CD4-positive, alpha-beta T cell (primary cell): ENCODE data around the gene SEMA6D. TPM values are rescaled to one million over a fixed set of nuclear protein-coding genes. Genes with fewer than 3 reads are reported as not detected.

ENCODE experiments used
- ATAC-seq: fragments of 200-7000 bp; cut with Tn5 transposase; one replicate; pipeline ENCODE4 v1.10.0; 2022; ENCODE audit warnings: mild to moderate bottlenecking; ENCODE audit not compliant: poor library complexity
- CTCF ChIA-PET: fragments of 350-600 bp; sonication (Branson Sonifier 250); formaldehyde crosslinking; loops from one replicate; lab custom pipeline; 2021; ENCODE audit warnings: antibody characterized with exemption, inconsistent platforms; lab: Charles Lee
- POLR2A ChIA-PET: fragments of 350-600 bp; sonication (Branson Sonifier 250); formaldehyde crosslinking; loops from one replicate; lab custom pipeline; 2021; ENCODE audit warnings: antibody characterized with exemption, inconsistent platforms; lab: Charles Lee
- DNase-seq, 14 experiments: peaks; one replicate each; pipeline ENCODE4 v3.0.0-alpha.2; 2013 to 2020; ENCODE audit warnings: mixed read lengths in 2 of 14
- H3K27ac ChIP-seq, 2 donors: one replicate each; pipeline versions ENCODE4 v1.5.1 to v1.7.0; 2013; ENCODE audit warnings: low read length in 2 of 2, low read depth in 1 of 2, mild to moderate bottlenecking in 1 of 2
- H3K27me3 ChIP-seq, 2 experiments: 1 replicate in 1 of 2; 2 replicates in 1 of 2; pipeline versions ENCODE4 v1.6.1 to v1.7.0; 2013; ENCODE audit warnings: low read length in 2 of 2, control low read depth in 1 of 2, mild to moderate bottlenecking in 1 of 2, moderate library complexity in 1 of 2; ENCODE audit not compliant: insufficient read depth in 2 of 2, control insufficient read depth in 1 of 2
- H3K36me3 ChIP-seq: one replicate; pipeline ENCODE4 v1.6.1; 2013; ENCODE audit warnings: low read length, control low read depth; ENCODE audit not compliant: insufficient read depth
- H3K4me1 ChIP-seq: one replicate; pipeline ENCODE4 v1.6.1; 2013; ENCODE audit warnings: low read length, control low read depth; ENCODE audit not compliant: insufficient read depth
- H3K4me3 ChIP-seq: one replicate; pipeline ENCODE4 v1.5.1; 2013; ENCODE audit warnings: mild to moderate bottlenecking, low read length, moderate library complexity
- H3K9me3 ChIP-seq, 2 experiments: 1 replicate in 1 of 2; 2 replicates in 1 of 2; pipeline versions ENCODE4 v1.6.1 to v1.7.0; 2013; ENCODE audit warnings: low read length in 2 of 2, mild to moderate bottlenecking in 2 of 2, control low read depth in 1 of 2, moderate library complexity in 1 of 2; ENCODE audit not compliant: control insufficient read depth in 1 of 2, insufficient read depth in 1 of 2
- H3K27ac Mint-ChIP-seq: one replicate; pipeline ENCODE4 v1.8.0; 2020; ENCODE audit warnings: mixed read lengths
- H3K27me3 Mint-ChIP-seq: one replicate; pipeline ENCODE4 v1.8.0; 2021; ENCODE audit warnings: mixed read lengths
- H3K36me3 Mint-ChIP-seq: one replicate; pipeline ENCODE4 v1.8.0; 2021; ENCODE audit warnings: low read depth, mixed read lengths
- H3K4me1 Mint-ChIP-seq: one replicate; pipeline ENCODE4 v1.8.0; 2021; ENCODE audit warnings: low read depth, mixed read lengths
- H3K4me3 Mint-ChIP-seq: one replicate; pipeline ENCODE4 v1.8.0; 2020; ENCODE audit warnings: mild to moderate bottlenecking, mixed read lengths
- H3K9me3 Mint-ChIP-seq: one replicate; pipeline ENCODE4 v1.8.0; 2020; ENCODE audit warnings: mixed read lengths
- CTCF ChIP-seq: fragments of 200-600 bp; IDR thresholded peaks from one replicate; pipeline ENCODE4 v1.8.0; 2022; ENCODE audit warnings: antibody characterized with exemption, mild to moderate bottlenecking
- intact Hi-C, 2 experiments: fragments of 100-400 bp; cut with DNase I in 1 of 2; cut with micrococcal nuclease in 1 of 2; formaldehyde crosslinking; loops; one replicate each; pipeline versions ENCODE4 v1.15.1 to v1.9.0; 2023 to 2025; cut with DNase I, micrococcal nuclease
- total RNA-seq, 174 experiments: library from RNA in 2 of 174; stranded (reverse) in 2 of 174; gene quantifications; one replicate each; pipeline ENCODE4 v1.2.3 and lab custom pipeline; 2021 to 2026

Gene SEMA6D
- total RNA-seq, 2 experiments from 2014 or later: not detected

- no peak overlapping the region for H3K4me3 ChIP-seq
- CTCF ChIA-PET: no interaction called here
- no peaks in the 10 kb centered on the region for H3K36me3 Mint-ChIP-seq
- no peaks in the 10 kb centered on the region for H3K36me3 ChIP-seq
- H3K27ac ChIP-seq: no peak overlapping the region
- no peaks in the 10 kb centered on the region for H3K9me3 Mint-ChIP-seq
- H3K4me1 Mint-ChIP-seq: no peaks in the 10 kb centered on the region
- H3K4me3 Mint-ChIP-seq: no peak overlapping the region
- no peaks in the 10 kb centered on the region for H3K27me3 ChIP-seq
- H3K9me3 ChIP-seq: no peaks in the 10 kb centered on the region
- H3K27me3 Mint-ChIP-seq: no peaks in the 10 kb centered on the region
- no peak for ATAC-seq
- no peaks in the 10 kb centered on the region for H3K4me1 ChIP-seq
- no peak overlapping the region for H3K27ac Mint-ChIP-seq
- TF ChIP-seq CTCF: no peak
- no peak for DNase-seq
- intact Hi-C loops: no loop called here
- POLR2A ChIA-PET: no interaction called here
These were observed 77.1 kb downstream of the SEMA6D start for GRCh38 chr15:47794252-47794914.

DNA sequence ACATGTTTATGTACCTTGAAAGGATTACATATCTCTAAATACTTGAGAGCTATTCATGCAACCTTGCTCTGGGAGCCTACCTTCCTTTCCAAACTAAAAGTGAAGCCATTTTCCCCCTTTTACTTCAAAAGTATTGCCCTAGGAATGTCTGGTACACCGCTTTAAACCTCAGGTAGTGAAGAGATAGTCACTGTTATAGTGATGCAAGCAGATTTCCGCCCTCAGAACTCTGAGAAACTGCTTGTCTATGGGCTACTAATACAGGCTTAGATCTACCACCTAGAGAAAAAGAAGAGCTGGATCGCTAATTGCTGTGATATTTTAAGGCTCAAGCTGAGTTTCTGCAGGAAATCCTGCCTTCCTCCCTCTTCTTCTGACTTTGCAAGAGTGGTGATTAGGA lies 78.6 kb downstream of the SEMA6D start:
- peaks cover 0 to 4% of the 10 kb centered on the region in 2 experiments for H3K9me3 ChIP-seq
- H3K27ac Mint-ChIP-seq: no peak overlapping the region
- no peaks in the 10 kb centered on the region for H3K9me3 Mint-ChIP-seq
- ChIA-PET CTCF (no interaction called here), POLR2A (no interaction called here)
- no peak for ATAC-seq
- no peak overlapping the region for H3K4me3 ChIP-seq
- no peaks in the 10 kb centered on the region for H3K36me3 Mint-ChIP-seq
- no peak overlapping the region for H3K4me3 Mint-ChIP-seq
- no peaks in the 10 kb centered on the region for H3K4me1 Mint-ChIP-seq
- H3K27me3 Mint-ChIP-seq: no peaks in the 10 kb centered on the region
- no peak for DNase-seq
- H3K4me1 ChIP-seq: no peaks in the 10 kb centered on the region
- no peaks in the 10 kb centered on the region for H3K36me3 ChIP-seq
- no peaks in the 10 kb centered on the region for H3K27me3 ChIP-seq
- no peak overlapping the region for H3K27ac ChIP-seq
- TF ChIP-seq CTCF: no peak
- intact Hi-C loops: no loop called here

GRCh38 chr15:47796339-47796738 lies 79.0 kb downstream of the SEMA6D start:
- ATAC-seq (no peak), DNase-seq (no peak)
- no peaks in the 10 kb centered on the region for H3K27me3 ChIP-seq
- no peak overlapping the region for H3K27ac ChIP-seq
- Mint-ChIP-seq H3K36me3 (no peaks in the 10 kb centered on the region), H3K27ac (no peak overlapping the region), H3K9me3 (no peaks in the 10 kb centered on the region), H3K4me1 (no peaks in the 10 kb centered on the region), H3K4me3 (no peak overlapping the region), H3K27me3 (no peaks in the 10 kb centered on the region)
- CTCF ChIA-PET: no interaction called here
- H3K4me1 ChIP-seq: no peaks in the 10 kb centered on the region
- intact Hi-C loops: no loop called here
- POLR2A ChIA-PET: no interaction called here
- TF ChIP-seq CTCF: no peak
- no peaks in the 10 kb centered on the region for H3K36me3 ChIP-seq
- H3K9me3 ChIP-seq: peaks cover 0 to 4% of the 10 kb centered on the region in 2 experiments
- no peak overlapping the region for H3K4me3 ChIP-seq
